Measurements from ENCODE around the gene AKAP6.

The AKAP6 gene

GRCh38 chr14:32436993-32437392 lies 107.9 kb downstream of the AKAP6 start:
- no peak for DNase-seq (ENCODE audit: low read depth)
- H3K4me3 ChIP-seq (ENCODE audit: low read depth, low read length) = no peak overlapping the region
- no peak for TF ChIP-seq CTCF (IDR thresholded peaks at IDR 0.05; ENCODE audit: low read depth, low read length, missing control alignments)
- in situ Hi-C loops (cut with HindIII; ENCODE audit: low sequenced_read_pairs) = no loop called here

GRCh38 chr14:32438517-32438916 lies 109.4 kb downstream of the AKAP6 start:
- no peak for TF ChIP-seq CTCF (IDR thresholded peaks at IDR 0.05; ENCODE audit: low read depth, low read length, missing control alignments)
- no peak for DNase-seq (ENCODE audit: low read depth)
- no peak overlapping the region for H3K4me3 ChIP-seq (ENCODE audit: low read depth, low read length)
- in situ Hi-C loops (cut with HindIII; ENCODE audit: low sequenced_read_pairs) = no loop called here

- DNase-seq (ENCODE audit: low read depth) = no peak
- in situ Hi-C loops (cut with HindIII; ENCODE audit: low sequenced_read_pairs) = no loop called here
- H3K4me3 ChIP-seq (ENCODE audit: low read depth, low read length) = no peak overlapping the region
- TF ChIP-seq CTCF (IDR thresholded peaks at IDR 0.05; ENCODE audit: low read depth, low read length, missing control alignments) = no peak
Observed at GRCh38 chr14:32443890-32444661, 115.0 kb downstream of the AKAP6 start.

GRCh38 chr14:32447371-32447770 lies 118.3 kb downstream of the AKAP6 start:
- in situ Hi-C loops (cut with HindIII; ENCODE audit: low sequenced_read_pairs) = no loop called here
- DNase-seq (ENCODE audit: low read depth) = no peak
- H3K4me3 ChIP-seq (ENCODE audit: low read depth, low read length) = no peak overlapping the region
- no peak for TF ChIP-seq CTCF (IDR thresholded peaks at IDR 0.05; ENCODE audit: low read depth, low read length, missing control alignments)

GRCh38 chr14:32449648-32450047 lies 120.5 kb downstream of the AKAP6 start:
- H3K4me3 ChIP-seq (ENCODE audit: low read depth, low read length) = no peak overlapping the region
- no peak for DNase-seq (ENCODE audit: low read depth)
- in situ Hi-C loops (cut with HindIII; ENCODE audit: low sequenced_read_pairs) = no loop called here
- no peak for TF ChIP-seq CTCF (IDR thresholded peaks at IDR 0.05; ENCODE audit: low read depth, low read length, missing control alignments)

GRCh38 chr14:32450919-32451675 lies 122.0 kb downstream of the AKAP6 start:
- DNase-seq (ENCODE audit: low read depth) = no peak
- in situ Hi-C loops (cut with HindIII; ENCODE audit: low sequenced_read_pairs) = no loop called here

More at GRCh38 chr14:32450919-32451675, 122.0 kb downstream of the AKAP6 start:
- no peak overlapping the region for H3K4me3 ChIP-seq (ENCODE audit: low read depth, low read length)
- no peak for TF ChIP-seq CTCF (IDR thresholded peaks at IDR 0.05; ENCODE audit: low read depth, low read length, missing control alignments)
